DMS53 treated with DMSO at 0.1 percent for 48 hours (cell line): ENCODE measurements around the gene AKR1E2.

Experiments
- DNase-seq: peaks from one replicate; lab custom pipeline; 2025; ENCODE audit not compliant: unreplicated experiment; lab: John Stamatoyannopoulos, UW

Gene AKR1E2

GRCh38 chr10:4825868-4826791 is at the start of gene AKR1E2:
Gene AKR1E2, plus strand, starts transcription at chr10:4826207. Its CDS starts 118 bp downstream, at chr10:4826325.
- peak; percentile 60 for DNase-seq

GRCh38 chr10:4776234-4776638 is 49.8 kb upstream of the AKR1E2 start:
- no peak for DNase-seq

- no peak for DNase-seq
Measured at GRCh38 chr10:4778761-4779160, 47.2 kb upstream of the AKR1E2 start.

GRCh38 chr10:4780091-4780490 is 45.9 kb upstream of the AKR1E2 start:
- DNase-seq = no peak

GRCh38 chr10:4780782-4781181 is 45.2 kb upstream of the AKR1E2 start:
- no peak for DNase-seq

GRCh38 chr10:4781955-4782354 is 44.1 kb upstream of the AKR1E2 start:
- DNase-seq = no peak

GRCh38 chr10:4784667-4785333 is 41.2 kb upstream of the AKR1E2 start:
- DNase-seq = no peak

- DNase-seq = no peak
Measured at GRCh38 chr10:4786043-4786839, 39.8 kb upstream of the AKR1E2 start.

GRCh38 chr10:4790045-4790444 is 36.0 kb upstream of the AKR1E2 start:
- DNase-seq = no peak

GRCh38 chr10:4790922-4791321 is 35.1 kb upstream of the AKR1E2 start:
- DNase-seq = no peak

GRCh38 chr10:4792381-4792780 is 33.6 kb upstream of the AKR1E2 start:
- no peak for DNase-seq

- no peak for DNase-seq
Measured at GRCh38 chr10:4801405-4801804, 24.6 kb upstream of the AKR1E2 start.

- no peak for DNase-seq
Measured at GRCh38 chr10:4802711-4803487, 23.1 kb upstream of the AKR1E2 start.

- DNase-seq = no peak
Measured at GRCh38 chr10:4803822-4804221, 22.2 kb upstream of the AKR1E2 start.

GRCh38 chr10:4804465-4804864 is 21.5 kb upstream of the AKR1E2 start:
- no peak for DNase-seq

- DNase-seq = no peak
Measured at GRCh38 chr10:4806534-4806933, 19.5 kb upstream of the AKR1E2 start.

GRCh38 chr10:4807761-4808507 is 18.1 kb upstream of the AKR1E2 start:
- DNase-seq = no peak

GRCh38 chr10:4809156-4809555 is 16.9 kb upstream of the AKR1E2 start:
- DNase-seq = no peak

- DNase-seq = no peak
Measured at GRCh38 chr10:4810092-4810491, 15.9 kb upstream of the AKR1E2 start.

- no peak for DNase-seq
Measured at GRCh38 chr10:4812046-4812445, 14.0 kb upstream of the AKR1E2 start.
